Chondrocyte (in vitro differentiated cells): ENCODE measurements around the gene MEPE. TPM values are rescaled to one million over a fixed set of nuclear protein-coding genes. Genes with fewer than 3 reads are reported as not detected.

Experiments
- DNase-seq: peaks from one replicate; pipeline ENCODE4 v3.0.0; 2021; ENCODE audit warnings: mixed read lengths, low spot score
- H3K27ac Mint-ChIP-seq: one replicate; pipeline ENCODE4 v1.8.0; 2021; ENCODE audit warnings: mild to moderate bottlenecking, moderate library complexity, mixed read lengths; ENCODE audit not compliant: unreplicated experiment
- H3K27me3 Mint-ChIP-seq: 2 replicates; pipeline ENCODE4 v1.8.0; 2021; ENCODE audit warnings: low read depth, mixed read lengths
- H3K36me3 Mint-ChIP-seq: 2 replicates; pipeline ENCODE4 v1.8.0; 2021; ENCODE audit warnings: low read depth, mixed read lengths
- H3K4me1 Mint-ChIP-seq: 2 replicates; pipeline ENCODE4 v1.8.0; 2021; ENCODE audit warnings: low read depth, mild to moderate bottlenecking, mixed read lengths
- H3K4me3 Mint-ChIP-seq: one replicate; pipeline ENCODE4 v1.8.0; 2021; ENCODE audit warnings: mild to moderate bottlenecking, moderate library complexity, mixed read lengths; ENCODE audit not compliant: unreplicated experiment
- H3K9me3 Mint-ChIP-seq: 2 replicates; pipeline ENCODE4 v1.8.0; 2021; ENCODE audit warnings: low read depth, mixed read lengths
- CTCF ChIP-seq: fragments of 200-600 bp; sonication (generic); IDR thresholded peaks from 2 replicates; pipeline ENCODE4 v1.5.0; 2021; ENCODE audit warnings: antibody characterized with exemption, mild to moderate bottlenecking, moderate library complexity
- total RNA-seq: library from RNA; stranded (reverse); gene quantifications from 3 replicates; pipeline ENCODE4 v1.2.1, GENCODE V29; 2021

MEPE gene
- total RNA-seq, 1 donor from 2014 or later: not detected

DNA sequence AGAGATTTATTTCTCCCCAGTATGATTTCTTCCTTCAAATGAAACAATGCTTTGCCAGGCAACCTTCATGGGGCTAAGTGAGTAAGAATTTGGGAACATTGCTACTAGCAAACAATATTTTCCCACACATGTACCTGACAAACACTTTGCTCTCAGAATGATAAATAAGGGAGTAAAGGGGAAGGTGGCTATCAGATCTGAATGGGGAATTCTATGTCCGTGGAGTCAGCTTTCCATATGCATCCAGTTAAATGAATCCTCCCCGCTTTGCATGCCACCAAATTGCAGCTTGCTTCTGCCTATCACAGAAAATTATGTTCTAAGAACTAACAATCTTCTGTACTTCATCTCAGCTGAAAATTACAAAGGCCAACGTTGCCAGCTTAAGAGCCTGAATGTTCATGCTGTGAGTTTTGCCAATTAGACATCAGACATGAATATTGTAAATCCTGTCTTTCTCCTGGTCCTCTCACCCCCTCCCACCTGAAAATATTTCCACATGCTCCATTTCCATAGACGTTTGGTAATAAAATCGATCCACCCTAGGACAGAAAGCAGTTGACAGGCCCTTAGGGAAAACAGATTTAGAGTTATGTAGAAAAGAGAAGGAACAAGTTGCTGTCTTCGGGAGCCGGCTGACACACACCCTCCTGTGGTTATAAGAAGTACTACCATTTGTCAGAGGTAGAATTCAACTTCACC lies 6.3 kb downstream of the MEPE start:
- peaks cover 25% of the 10 kb centered on the region for H3K4me1 Mint-ChIP-seq
- no peaks in the 10 kb centered on the region for H3K27me3 Mint-ChIP-seq
- H3K4me3 Mint-ChIP-seq: no peak overlapping the region
- peak; percentile 91 for TF ChIP-seq CTCF
- no peak overlapping the region for H3K27ac Mint-ChIP-seq
- DNase-seq: no peak
- H3K9me3 Mint-ChIP-seq: no peaks in the 10 kb centered on the region
- no peaks in the 10 kb centered on the region for H3K36me3 Mint-ChIP-seq

- Mint-ChIP-seq H3K27ac (no peak overlapping the region), H3K4me1 (peaks cover 31% of the 10 kb centered on the region), H3K36me3 (no peaks in the 10 kb centered on the region), H3K4me3 (no peak overlapping the region), H3K9me3 (no peaks in the 10 kb centered on the region), H3K27me3 (no peaks in the 10 kb centered on the region)
- TF ChIP-seq CTCF: peak; percentile 41
- DNase-seq: no peak
Measured at GRCh38 chr4:87839592-87839946, 6.8 kb downstream of the MEPE start.

GRCh38 chr4:87840149-87840548 lies 7.4 kb downstream of the MEPE start:
- Mint-ChIP-seq H3K4me3 (no peak overlapping the region), H3K27ac (no peak overlapping the region), H3K4me1 (peaks cover 28% of the 10 kb centered on the region), H3K36me3 (no peaks in the 10 kb centered on the region), H3K27me3 (no peaks in the 10 kb centered on the region), H3K9me3 (no peaks in the 10 kb centered on the region)
- TF ChIP-seq CTCF: no peak
- DNase-seq: no peak

GRCh38 chr4:87843936-87844335 lies 11.2 kb downstream of the MEPE start:
- H3K4me1 Mint-ChIP-seq: peaks cover 25% of the 10 kb centered on the region
- H3K27me3 Mint-ChIP-seq: peaks cover 1% of the 10 kb centered on the region
- peak overlapping the region; percentile 93 for H3K27ac Mint-ChIP-seq
- H3K36me3 Mint-ChIP-seq: no peaks in the 10 kb centered on the region
- no peak for DNase-seq
- no peak overlapping the region for H3K4me3 Mint-ChIP-seq
- no peak for TF ChIP-seq CTCF
- H3K9me3 Mint-ChIP-seq: no peaks in the 10 kb centered on the region

DNA sequence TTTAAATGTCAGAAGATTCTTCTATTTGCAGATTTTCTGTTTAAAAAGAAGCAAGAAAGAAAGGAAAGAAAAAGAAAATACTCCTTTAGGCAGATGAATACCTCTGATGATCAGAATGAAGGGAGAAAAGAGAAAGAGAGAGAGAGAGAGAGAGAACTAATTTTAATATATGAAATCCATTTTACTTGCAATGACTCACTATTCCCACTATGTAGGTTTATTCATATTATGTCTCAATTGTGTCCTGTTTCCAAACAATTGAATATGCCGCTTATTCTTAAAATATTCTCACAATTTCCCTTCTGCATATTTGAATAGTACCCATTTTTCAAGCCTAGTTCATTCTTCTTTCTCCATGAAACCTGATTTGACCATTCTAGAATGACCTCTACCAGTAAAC lies 11.7 kb downstream of the MEPE start:
- H3K4me1 Mint-ChIP-seq: peaks cover 25% of the 10 kb centered on the region
- no peak for TF ChIP-seq CTCF
- DNase-seq: no peak
- H3K9me3 Mint-ChIP-seq: no peaks in the 10 kb centered on the region
- H3K27me3 Mint-ChIP-seq: peaks cover 1% of the 10 kb centered on the region
- no peaks in the 10 kb centered on the region for H3K36me3 Mint-ChIP-seq
- peak overlapping the region; percentile 0 for H3K4me3 Mint-ChIP-seq
- H3K27ac Mint-ChIP-seq: peak overlapping the region; percentile 93
